22Rv1 (cell line): Measurements from ENCODE around the gene ESYT2.

Source experiments
- H3K27ac ChIP-seq: fragments of 450-650 bp; 2 replicates; pipeline ENCODE4 v1.5.1; 2017
- ZFX ChIP-seq: fragments of 450-650 bp; IDR thresholded peaks from 2 replicates; pipeline ENCODE4 v1.6.1; 2017; ENCODE audit warnings: antibody characterized with exemption, borderline replicate concordance
- TF ChIP-seq, protein P1 (sequence below): fragments of 450-650 bp; IDR thresholded peaks from 2 replicates; pipeline ENCODE4 v1.5.1; 2017; ENCODE audit warnings: mild to moderate bottlenecking

Gene ESYT2

GRCh38 chr7:158760936-158761335 lies 68.4 kb downstream of the ESYT2 start:
- TF ChIP-seq, protein P1, sequence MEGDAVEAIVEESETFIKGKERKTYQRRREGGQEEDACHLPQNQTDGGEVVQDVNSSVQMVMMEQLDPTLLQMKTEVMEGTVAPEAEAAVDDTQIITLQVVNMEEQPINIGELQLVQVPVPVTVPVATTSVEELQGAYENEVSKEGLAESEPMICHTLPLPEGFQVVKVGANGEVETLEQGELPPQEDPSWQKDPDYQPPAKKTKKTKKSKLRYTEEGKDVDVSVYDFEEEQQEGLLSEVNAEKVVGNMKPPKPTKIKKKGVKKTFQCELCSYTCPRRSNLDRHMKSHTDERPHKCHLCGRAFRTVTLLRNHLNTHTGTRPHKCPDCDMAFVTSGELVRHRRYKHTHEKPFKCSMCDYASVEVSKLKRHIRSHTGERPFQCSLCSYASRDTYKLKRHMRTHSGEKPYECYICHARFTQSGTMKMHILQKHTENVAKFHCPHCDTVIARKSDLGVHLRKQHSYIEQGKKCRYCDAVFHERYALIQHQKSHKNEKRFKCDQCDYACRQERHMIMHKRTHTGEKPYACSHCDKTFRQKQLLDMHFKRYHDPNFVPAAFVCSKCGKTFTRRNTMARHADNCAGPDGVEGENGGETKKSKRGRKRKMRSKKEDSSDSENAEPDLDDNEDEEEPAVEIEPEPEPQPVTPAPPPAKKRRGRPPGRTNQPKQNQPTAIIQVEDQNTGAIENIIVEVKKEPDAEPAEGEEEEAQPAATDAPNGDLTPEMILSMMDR = peak; percentile 46
- TF ChIP-seq ZFX = no peak

GRCh38 chr7:158760445-158760764 lies 68.9 kb downstream of the ESYT2 start:
- TF ChIP-seq, protein P1 = no peak
- no peak for TF ChIP-seq ZFX
- no peak overlapping the region for H3K27ac ChIP-seq

More at GRCh38 chr7:158760936-158761335, 68.4 kb downstream of the ESYT2 start:
- H3K27ac ChIP-seq = no peak overlapping the region

DNA sequence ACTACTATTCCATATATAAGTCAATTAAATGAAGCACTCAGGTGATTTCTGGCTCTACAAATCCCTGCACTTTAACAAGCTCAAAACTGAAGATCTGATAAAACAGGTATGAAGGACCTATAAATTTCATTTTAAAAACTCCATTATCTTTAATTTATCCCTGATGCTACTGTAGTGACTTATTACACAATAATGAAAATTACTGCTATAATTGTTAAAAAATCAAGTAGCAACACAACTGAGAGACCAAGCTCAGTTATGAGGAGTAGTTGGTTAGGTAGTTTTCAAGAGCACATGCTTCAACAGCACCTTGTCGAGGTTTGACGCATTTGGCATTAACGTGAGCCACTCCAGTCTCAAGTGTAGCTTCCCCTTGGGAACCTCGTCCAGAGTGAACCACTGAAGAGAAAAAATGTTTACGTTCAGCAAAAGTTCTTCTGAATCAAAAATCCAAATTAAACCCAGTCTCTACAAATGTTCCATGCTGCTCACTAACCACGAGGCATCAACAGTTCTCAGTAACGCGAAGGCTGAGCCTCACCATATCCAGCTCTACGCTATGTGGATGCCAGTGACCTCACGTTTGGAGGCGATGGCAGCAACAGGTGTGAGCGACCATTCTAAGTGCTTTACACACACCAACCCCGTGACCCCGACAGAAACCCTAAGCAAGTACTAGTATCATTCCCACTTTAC lies 69.4 kb downstream of the ESYT2 start:
- no peak overlapping the region for H3K27ac ChIP-seq
- no peak for TF ChIP-seq ZFX
- TF ChIP-seq, protein P1 = no peak

GRCh38 chr7:158759245-158759614 lies 70.1 kb downstream of the ESYT2 start:
- H3K27ac ChIP-seq = no peak overlapping the region
- TF ChIP-seq, protein P1 = no peak
- TF ChIP-seq ZFX = no peak

- no peak for TF ChIP-seq ZFX
- TF ChIP-seq, protein P1 = no peak
- no peak overlapping the region for H3K27ac ChIP-seq
Measured at GRCh38 chr7:158758586-158759244, 70.6 kb downstream of the ESYT2 start.

- no peak for TF ChIP-seq ZFX
- TF ChIP-seq, protein P1 = no peak
- H3K27ac ChIP-seq = no peak overlapping the region
Measured at GRCh38 chr7:158757404-158757989, 71.8 kb downstream of the ESYT2 start.

GRCh38 chr7:158754746-158755444 lies 74.4 kb downstream of the ESYT2 start:
- H3K27ac ChIP-seq = no peak overlapping the region
- TF ChIP-seq, protein P1 = no peak
- no peak for TF ChIP-seq ZFX
